Pancreas (tissue), 10 donors: ENCODE data around the gene PAPSS2. TPM values are rescaled to one million over a fixed set of nuclear protein-coding genes. Genes with fewer than 3 reads are reported as not detected.
"Not testable (repeated sequence)": the region's sequence is repeated elsewhere in the genome, so short reads cannot be mapped to it uniquely, and the experiment has no call there.

ENCODE experiments used
- ATAC-seq, 4 donors: fragments of 200-7000 bp; cut with Tn5 transposase; one replicate each; pipeline versions ENCODE4 v1.8.0 to v1.9.1; 2020; ENCODE audit warnings: mild to moderate bottlenecking in 4 of 4, moderate library complexity in 4 of 4
- DNase-seq, 6 donors: peaks; one replicate each; pipeline ENCODE4 v3.0.0-alpha.2; 2020
- FAIRE-seq: peaks from 2 replicates; lab custom pipeline; 2012; peaks lifted over from hg19 to GRCh38; lab: Jason Lieb, UNC
- H3K27ac ChIP-seq, 4 donors: fragments of 200-600 bp; sonication (generic); 1 replicate in 3 of 4; 2 replicates in 1 of 4; pipeline versions ENCODE4 v1.5.0 to v1.8.0; 2020
- H3K27me3 ChIP-seq, 4 donors: fragments of 200-600 bp; one replicate each; pipeline ENCODE4 v1.8.0; 2021
- H3K36me3 ChIP-seq, 3 donors: fragments of 200-600 bp; sonication (generic) in 1 of 3; one replicate each; pipeline versions ENCODE4 v1.5.0 to v1.8.0; 2020 to 2021
- H3K4me1 ChIP-seq, 3 donors: fragments of 200-600 bp; one replicate each; pipeline ENCODE4 v1.8.0; 2021
- H3K4me3 ChIP-seq, 4 donors: fragments of 200-600 bp; sonication (generic) in 2 of 4; one replicate each; pipeline versions ENCODE4 v1.5.0 to v1.8.0; 2020 to 2021
- H3K9me3 ChIP-seq, 4 donors: fragments of 200-600 bp; one replicate each; pipeline ENCODE4 v1.8.0; 2021
- CTCF ChIP-seq, 4 donors: fragments of 200-600 bp; sonication (generic) in 3 of 4; IDR thresholded peaks; one replicate each; pipeline versions ENCODE4 v1.5.0 to v1.8.0; 2021; ENCODE audit warnings: antibody characterized with exemption in 4 of 4
- WGBS, 2 donors: extraction: QIAGEN DNeasy Blood & Tissue Kit; methylation state at CpG; one replicate each; pipeline ENCODE4 v1.1.7; 2013; 5-methylcytosine and 5-hydroxymethylcytosine counted together
- intact Hi-C, 3 donors: fragments of 100-400 bp; cut with DNase I; formaldehyde crosslinking; loops; one replicate each; pipeline versions ENCODE4 v1.11.1 to v1.14.2; 2022
- polyA plus RNA-seq, 2 donors: library from polyadenylated mRNA; stranded (reverse); fragments of 200-250 nt; gene quantifications; one replicate each; pipeline ENCODE4 v1.2.3, GENCODE V29; 2013
- total RNA-seq, 6 donors: library from RNA; stranded (reverse); fragmentation: NEBNext Ultra II Directional in 4 of 6; extraction: Animal tissue kit (Norgen Biotek cat#: 25700) in 4 of 6; gene quantifications; one replicate each; pipeline versions ENCODE4 v1.2.1 to v1.2.4, GENCODE V29; 2021 to 2023
- donor health status: healthy with polysubstance abuse.
- donor health status: DM: no; HTN: no; CAD: no; lungs with moderate emphysema.
- donor health status: DM: no; HTN: no; CAD: no.
- donor health status: control.
- donor health status: control.
- donor health status: Bipolar disorder and iron deficiency.
- donor health status: DM: yes; HTN: yes; CAD: no.
- donor health status: DM: no; HTN: no; CAD: no.
- donor health status: DM: no; HTN: no; CAD: no.
- donor health status: DM: yes; HTN: yes; CAD: no.

The PAPSS2 gene
- total RNA-seq (10 to 100 TPM; 29.4 to 54.7 (median 39.9) TPM), polyA plus RNA-seq (10 to 100 TPM in 1 of 2 donors, 1 to 10 TPM in 1; 10.0 to 49.5 TPM)

GRCh38 chr10:87659571-87660483, at the start of gene PAPSS2:
Gene PAPSS2 (plus strand): TSS chr10:87659878. CDS start chr10:87659982, 104 bp downstream.
- no peak for TF ChIP-seq CTCF (IDR thresholded peaks at IDR 0.05)
- no peaks in the 10 kb centered on the region for H3K36me3 ChIP-seq
- peak; percentile 71 to 81 (median 72) for ATAC-seq
- no peaks in the 10 kb centered on the region for H3K27me3 ChIP-seq
- intact Hi-C loops: loop anchor here in 2 of 3 donors (5.0 to 10.0 kb wide), 3 partner anchors 55 to 125 kb away; no protein-coding TSS in a partner anchor
- no peak for FAIRE-seq
- peak; percentile 58 to 86 (median 65) for DNase-seq
- H3K4me3 ChIP-seq: peak within 1 kb of the TSS; percentile 33 to 90 (median 78)
- no peaks in the 10 kb centered on the region for H3K9me3 ChIP-seq
- peak within 1 kb of the TSS; percentile 58 to 89 (median 76) for H3K27ac ChIP-seq
- WGBS, 2 donors: 0% methylated on average over 59 to 82 of the region's 82 CpGs
- H3K4me1 ChIP-seq: peaks cover 0 to 11% (median 7%) of the 10 kb centered on the region in 3 donors

GRCh38 chr10:87611341-87611740, 48.3 kb upstream of the PAPSS2 start:
- FAIRE-seq, ATAC-seq, H3K4me1 ChIP-seq, H3K27me3 ChIP-seq, intact Hi-C loops, H3K27ac ChIP-seq, H3K36me3 ChIP-seq, DNase-seq, H3K4me3 ChIP-seq, H3K9me3 ChIP-seq: not testable (repeated sequence)
- 91 to 96% methylated on average over 2 of the region's 2 CpGs for WGBS, 2 donors

GRCh38 chr10:87612115-87612514, 47.6 kb upstream of the PAPSS2 start:
- no peak for DNase-seq
- no peaks in the 10 kb centered on the region for H3K36me3 ChIP-seq
- no peak for TF ChIP-seq CTCF (IDR thresholded peaks at IDR 0.05)
- ATAC-seq: no peak
- H3K27me3 ChIP-seq: no peaks in the 10 kb centered on the region
- H3K4me3 ChIP-seq: no peak overlapping the region
- no peaks in the 10 kb centered on the region for H3K4me1 ChIP-seq
- no peaks in the 10 kb centered on the region for H3K9me3 ChIP-seq
- 65 to 88% methylated on average over 2 of the region's 2 CpGs for WGBS, 2 donors
- intact Hi-C loops: no loop called here
- no peak for FAIRE-seq
- no peak overlapping the region for H3K27ac ChIP-seq

GRCh38 chr10:87613751-87614150, 45.9 kb upstream of the PAPSS2 start:
- DNase-seq: no peak
- no peak for ATAC-seq
- no peaks in the 10 kb centered on the region for H3K9me3 ChIP-seq
- H3K36me3 ChIP-seq: no peaks in the 10 kb centered on the region
- H3K4me3 ChIP-seq: no peak overlapping the region
- no peak overlapping the region for H3K27ac ChIP-seq
- no peaks in the 10 kb centered on the region for H3K27me3 ChIP-seq
- WGBS, 2 donors: 86 to 89% methylated on average over 2 of the region's 2 CpGs
- peaks cover 0 to 7% (median 0%) of the 10 kb centered on the region in 3 donors for H3K4me1 ChIP-seq
- intact Hi-C loops: no loop called here
- no peak for FAIRE-seq
- TF ChIP-seq CTCF (IDR thresholded peaks at IDR 0.05): no peak

- intact Hi-C loops: no loop called here
- 69 to 74% methylated on average over 3 of the region's 3 CpGs for WGBS, 2 donors
- no peak for ATAC-seq
- H3K36me3 ChIP-seq: no peaks in the 10 kb centered on the region
- no peak overlapping the region for H3K27ac ChIP-seq
- H3K27me3 ChIP-seq: no peaks in the 10 kb centered on the region
- no peak for FAIRE-seq
- peaks cover 0 to 12% (median 0%) of the 10 kb centered on the region in 3 donors for H3K4me1 ChIP-seq
- no peak for DNase-seq
- H3K4me3 ChIP-seq: no peak overlapping the region
- no peak for TF ChIP-seq CTCF (IDR thresholded peaks at IDR 0.05)
- H3K9me3 ChIP-seq: no peaks in the 10 kb centered on the region
These were observed 43.8 kb upstream of the PAPSS2 start for GRCh38 chr10:87615856-87616255.
